GM19372 (cell line): ENCODE measurements around the gene IL37.

Experiments used
- ATAC-seq: cut with Tn5 transposase; IDR thresholded peaks from one replicate; pipeline ENCODE4 v1.9.1; 2021; ENCODE audit warnings: mild to moderate bottlenecking, low read depth, moderate library complexity; ENCODE audit not compliant: unreplicated experiment

Gene IL37, protein sequence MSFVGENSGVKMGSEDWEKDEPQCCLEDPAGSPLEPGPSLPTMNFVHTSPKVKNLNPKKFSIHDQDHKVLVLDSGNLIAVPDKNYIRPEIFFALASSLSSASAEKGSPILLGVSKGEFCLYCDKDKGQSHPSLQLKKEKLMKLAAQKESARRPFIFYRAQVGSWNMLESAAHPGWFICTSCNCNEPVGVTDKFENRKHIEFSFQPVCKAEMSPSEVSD

DNA sequence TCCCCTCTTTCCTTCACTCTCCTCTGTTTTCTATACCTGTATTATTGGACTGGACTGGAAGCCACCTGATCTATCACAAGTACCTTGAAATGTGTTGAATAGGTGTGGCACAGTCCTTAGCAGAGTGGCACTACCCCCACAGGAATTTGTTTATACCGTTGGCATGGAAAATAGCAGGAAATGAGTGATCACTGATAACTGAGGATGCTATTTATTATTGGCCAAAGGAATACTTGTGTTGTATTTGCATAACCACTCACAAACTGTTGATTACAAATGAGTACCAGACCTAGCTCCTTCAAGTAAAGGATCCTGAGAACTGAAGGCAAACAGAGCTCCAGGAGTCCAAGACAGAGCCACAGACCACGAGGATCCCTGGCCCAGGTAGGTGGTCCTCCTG is at the start of gene IL37:
Gene IL37, plus strand, starts transcription at position 301 of the 400 bp plus-strand sequence. CDS start 1,848 bp downstream, outside the sequence.
- ATAC-seq, result no peak

DNA sequence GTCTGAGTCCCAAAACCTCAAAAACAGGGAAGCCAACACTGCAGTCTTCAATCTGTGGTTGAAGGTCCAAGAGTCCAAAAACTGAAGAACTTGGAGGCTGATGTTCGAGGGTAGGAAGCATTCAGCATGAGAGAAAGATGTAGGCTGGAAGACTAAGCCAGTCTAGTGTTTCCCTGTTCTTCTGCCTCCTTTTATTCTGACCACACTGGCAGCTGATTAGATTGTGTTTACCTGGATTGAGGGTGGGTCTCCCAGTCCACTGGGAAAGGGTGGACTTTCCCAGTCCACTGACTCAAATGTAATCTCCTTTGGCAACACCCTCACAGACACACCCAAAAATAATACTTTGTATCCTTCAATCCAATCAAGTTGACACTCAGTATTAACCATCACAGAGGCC is 46.9 kb upstream of the IL37 start:
- no peak for ATAC-seq

DNA sequence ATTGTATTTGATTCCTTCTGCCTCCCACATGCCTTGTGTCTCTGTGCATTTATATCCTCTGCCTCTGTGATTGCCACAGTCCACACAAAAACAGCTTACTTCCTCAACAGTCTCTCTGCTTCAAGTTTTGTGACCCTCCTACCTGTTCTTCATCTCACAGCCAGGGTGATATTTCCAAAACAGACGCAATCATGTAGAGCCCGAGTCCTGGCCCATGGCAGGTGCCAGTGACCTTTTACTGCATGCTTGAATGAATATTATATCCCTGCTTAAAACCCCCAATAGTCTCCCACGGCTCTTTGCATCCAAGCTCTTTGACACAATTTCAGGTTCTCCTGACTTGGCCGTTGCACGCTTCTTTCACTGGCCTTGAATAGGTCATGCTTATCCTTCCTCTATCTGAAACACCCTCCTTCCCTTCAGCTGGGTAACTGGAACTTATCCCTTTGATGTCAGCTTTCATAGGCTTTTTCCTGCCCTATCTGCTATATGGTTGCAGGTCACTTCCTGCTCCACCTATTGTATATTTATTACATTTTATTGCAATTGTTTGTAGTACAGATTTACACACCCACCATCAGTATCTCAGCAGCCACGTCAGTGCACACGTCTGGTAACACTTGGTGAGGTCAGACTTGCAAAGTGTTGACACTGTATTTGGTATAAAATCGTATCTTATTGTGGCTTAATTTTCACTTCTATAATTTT is 44.7 kb upstream of the IL37 start:
- no peak for ATAC-seq

DNA sequence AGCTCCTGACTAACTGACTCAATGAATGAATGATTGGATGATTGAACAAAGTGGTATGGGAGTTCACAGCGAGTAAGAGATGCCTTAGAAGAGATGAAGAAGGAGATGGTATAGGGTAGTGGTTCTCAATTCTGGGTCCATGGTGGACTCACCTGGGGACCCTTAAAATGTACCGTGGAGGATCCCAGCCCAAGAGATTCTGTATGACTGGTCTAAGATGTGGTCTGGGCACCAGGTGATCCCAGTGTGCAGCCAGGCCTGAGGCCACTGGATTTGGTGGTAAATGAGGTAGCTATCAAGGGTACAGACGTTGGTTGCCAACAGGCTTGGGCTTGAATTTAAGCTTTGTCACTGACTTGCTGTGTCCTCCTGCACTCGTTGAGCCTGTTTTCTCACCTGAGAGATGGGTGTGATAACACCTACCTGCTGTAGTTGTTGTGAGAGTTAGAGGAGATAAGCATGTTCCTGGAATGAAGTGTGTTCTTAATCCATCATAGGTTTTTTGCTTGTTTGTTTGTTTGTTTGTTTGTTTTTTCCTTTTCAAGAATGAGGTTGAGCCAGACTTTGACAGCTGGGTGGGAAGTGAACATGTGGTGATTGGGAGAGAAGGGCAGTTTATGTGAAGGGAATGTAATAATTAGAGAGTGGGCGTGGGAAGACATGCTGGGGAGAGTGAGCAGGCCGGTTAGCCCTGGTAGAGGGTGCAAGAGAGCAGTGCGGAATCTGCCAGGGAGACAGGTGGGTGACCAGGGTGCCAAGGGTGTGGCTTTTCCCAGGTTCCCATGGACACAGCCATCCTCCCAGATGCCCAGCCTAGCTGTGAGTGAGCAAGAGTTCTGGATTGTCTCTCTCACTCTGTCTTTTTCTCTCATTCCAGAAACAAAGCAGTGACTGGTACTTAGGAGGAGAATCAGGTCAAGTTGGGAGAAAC is 43.0 kb upstream of the IL37 start:
- no peak for ATAC-seq

DNA sequence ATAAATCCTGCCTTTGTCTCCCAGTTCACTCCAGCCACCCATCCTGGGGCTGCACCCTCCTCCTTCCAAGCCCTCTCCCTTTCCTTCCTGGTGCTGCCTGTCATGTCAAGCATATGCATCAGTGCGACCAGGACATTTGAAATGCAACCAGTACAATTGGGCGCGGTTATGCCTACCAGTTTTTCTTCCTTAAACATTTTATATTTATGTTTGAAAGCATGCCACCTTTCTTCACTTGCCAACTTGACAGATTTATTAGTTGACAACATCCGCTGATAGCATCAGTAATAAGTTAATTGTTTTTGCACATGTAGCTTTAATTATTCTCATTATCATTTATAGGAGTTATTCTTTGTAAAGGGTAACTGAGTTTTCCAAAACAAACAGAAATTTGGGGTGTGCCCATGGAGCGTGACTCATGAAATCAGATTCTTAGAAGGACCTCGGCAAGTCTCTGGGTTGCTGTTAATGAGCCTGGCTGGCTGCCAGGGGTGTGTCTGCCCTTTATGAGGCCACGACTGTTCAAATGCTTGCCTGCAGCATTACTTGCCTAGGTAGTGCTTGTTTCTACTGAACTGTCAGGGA is 41.6 kb upstream of the IL37 start:
- no peak for ATAC-seq

DNA sequence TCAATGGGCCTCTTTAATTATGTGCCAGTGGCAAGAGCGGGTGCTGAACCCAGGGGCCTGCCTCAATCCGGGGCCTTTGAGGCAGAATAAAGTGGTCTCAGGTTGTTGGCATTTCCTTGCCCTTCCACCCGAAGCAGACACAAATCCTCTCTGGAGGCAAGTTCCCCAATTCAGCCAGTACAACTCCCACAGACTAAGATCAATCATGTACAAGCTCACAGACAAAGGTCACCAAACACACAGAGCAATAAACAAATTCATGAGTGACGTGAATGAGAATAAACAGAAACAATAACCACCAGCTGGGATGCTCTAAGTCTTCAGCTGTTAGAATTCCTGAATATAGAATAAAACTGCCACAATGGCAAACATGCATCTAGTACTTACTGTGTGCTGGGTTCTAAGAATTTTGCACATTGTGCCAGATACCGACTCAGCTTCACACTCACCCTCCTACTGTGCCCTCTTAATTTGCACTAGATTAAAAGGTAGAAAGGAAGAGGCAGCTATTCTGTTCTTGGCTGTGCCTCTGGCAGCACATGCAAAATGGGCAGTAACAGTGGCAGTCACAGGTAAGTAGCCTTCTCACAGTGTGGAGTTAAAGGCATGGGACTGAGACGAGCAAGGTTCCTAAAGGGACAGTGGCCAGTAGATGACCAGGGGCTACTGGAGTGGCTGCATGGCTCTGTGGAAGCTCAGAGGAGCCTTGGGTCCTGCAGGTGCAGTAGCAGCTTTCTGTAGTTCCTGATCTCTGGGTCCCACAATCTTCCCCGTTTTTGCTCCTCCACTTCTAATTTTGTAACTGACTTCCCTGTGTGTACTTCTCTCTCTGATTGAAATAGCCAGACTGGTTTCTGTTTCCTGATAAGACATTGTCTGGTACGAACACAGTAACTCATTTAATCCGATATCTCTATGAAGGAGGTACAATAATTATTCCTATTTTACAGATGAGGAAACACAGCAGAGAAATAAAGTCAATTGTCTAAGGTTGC is 39.8 kb upstream of the IL37 start:
- no peak for ATAC-seq

DNA sequence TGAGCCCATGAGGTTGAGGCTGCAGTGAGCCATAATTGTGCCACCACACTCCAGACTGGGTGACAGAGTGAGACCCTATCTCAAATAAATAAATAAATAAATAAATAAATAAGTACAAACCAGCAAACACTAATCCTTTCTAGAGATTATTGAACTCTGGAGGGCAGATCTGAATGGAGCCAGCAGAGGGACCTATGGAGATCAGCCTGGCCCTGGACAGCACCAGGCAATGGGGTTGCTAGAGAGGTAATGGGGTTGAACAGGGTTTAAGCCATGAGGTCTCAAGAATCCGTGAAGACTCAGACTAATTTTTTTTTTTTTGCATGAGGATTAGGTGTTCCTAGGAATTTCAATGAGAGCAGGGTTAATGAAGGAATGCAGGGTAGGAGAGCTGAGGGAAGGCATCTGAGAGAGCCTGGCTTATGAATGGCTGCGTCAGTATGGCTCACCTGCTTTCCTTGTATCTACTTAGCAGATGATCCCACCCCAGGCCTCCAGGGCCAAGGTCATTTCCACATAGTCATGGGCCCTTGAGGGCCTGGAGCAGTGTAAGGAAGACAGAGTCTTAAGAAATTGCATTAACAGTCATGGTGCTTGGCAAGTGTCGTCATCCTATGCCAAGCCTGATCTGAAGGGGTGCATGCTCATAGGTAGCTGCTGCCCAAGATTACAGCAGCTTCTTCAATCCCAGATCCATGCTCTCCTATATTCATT is 34.6 kb upstream of the IL37 start:
- ATAC-seq, result no peak

DNA sequence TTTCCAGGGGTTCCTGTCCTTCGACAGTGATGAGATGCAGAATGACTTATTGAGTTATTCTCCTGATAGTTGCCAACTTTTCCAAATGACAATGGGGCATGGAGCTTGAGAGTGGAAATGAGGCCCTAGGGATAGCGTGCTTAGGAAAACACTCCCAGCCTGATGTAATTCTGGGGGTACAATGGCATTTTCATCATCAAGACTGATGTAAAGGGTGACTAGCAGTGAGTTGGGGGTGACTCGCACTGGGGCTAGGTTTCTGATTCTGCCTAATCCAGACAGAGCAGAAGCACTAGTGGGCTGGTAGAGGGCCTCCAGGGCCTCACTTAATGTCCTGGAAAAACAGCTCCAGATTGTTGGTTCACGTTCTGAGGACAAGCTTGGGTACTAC is 34.0 kb upstream of the IL37 start:
- ATAC-seq, result no peak

DNA sequence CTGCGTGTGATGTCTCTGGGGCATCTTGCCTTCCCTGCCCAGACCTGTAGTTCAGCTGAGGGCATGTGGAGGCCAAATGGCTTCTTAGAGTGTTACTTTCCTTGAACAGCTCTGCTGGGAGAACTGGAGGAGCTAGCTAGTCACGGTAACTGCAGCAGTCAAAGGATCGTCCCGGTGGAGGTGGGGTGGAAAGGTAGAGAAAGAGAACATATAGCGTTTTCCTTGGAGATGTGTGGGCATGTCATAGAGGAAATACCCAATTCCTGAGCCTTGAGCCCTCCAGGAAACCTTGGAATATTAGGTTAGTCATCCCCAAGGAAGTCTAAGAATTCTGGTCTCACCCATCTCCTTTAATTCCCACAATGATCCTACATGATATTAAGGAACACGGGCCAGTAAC is 33.5 kb upstream of the IL37 start:
- no peak for ATAC-seq

DNA sequence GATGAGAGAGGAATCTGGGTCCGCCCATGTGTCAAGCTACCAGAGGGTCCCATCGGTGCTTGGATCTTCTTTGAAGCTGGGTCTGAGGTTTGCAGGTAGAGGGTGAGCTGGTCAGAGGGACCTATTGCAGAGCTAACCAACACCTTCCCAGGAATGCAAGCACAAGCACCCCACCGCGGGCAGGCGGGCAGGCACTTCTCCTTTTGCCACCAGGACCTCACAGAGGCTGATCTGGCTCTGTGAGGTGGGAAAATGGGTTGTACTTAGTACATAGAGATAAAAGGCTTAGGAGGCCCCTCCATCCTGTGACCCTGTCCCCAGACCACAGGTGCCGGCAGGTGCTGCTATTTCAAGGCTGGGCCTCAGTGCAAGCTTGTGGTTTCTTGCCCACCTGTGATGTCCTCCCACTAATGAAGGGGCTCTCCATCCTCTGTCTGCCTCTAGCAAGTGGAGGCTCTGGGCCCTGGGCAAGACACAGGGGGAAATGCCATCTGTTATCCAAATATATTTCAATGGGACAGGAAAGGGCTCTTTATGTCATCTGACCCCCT is 31.4 kb upstream of the IL37 start:
- ATAC-seq, result no peak

DNA sequence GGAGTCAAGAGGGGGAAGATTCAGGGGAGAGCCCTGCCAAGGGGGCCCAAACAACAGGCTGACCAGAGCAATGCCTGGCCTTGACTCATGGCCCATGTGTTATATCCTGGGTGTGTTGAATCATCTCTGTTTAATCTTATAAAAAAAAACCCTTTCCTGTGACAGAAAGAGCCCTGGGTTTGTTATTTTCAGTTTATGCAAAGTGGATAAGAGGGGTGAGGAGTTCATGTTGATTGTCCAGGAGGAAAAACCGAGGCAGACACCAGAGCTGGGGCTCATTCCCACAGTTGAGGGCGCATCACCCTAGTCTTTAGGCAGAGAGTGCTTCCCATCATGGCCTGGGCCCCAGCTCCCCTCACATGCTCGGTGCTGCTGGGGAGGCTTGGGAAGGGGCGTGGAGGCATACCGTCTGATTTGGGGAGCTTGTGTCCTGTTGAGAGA is 30.9 kb upstream of the IL37 start:
- no peak for ATAC-seq

DNA sequence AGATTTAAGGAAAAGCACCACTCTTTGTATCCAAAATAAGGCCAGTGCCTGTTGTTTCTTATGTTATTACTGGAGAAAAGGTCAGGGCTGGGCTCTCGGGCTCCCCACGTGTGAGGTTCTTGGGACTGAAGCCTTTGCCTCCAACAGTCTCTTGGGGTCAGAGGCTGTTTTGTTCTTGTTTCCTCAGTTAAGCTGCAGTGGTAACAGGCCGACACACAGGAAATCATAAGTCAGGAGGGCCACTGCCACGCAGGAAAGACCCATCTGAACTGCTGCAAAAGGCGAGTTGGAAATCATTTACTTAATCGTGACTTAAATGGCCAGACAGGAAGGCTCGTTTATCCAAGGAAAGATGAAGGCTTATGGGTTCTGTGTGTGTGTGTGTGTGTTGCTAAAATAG is 30.3 kb upstream of the IL37 start:
- no peak for ATAC-seq

DNA sequence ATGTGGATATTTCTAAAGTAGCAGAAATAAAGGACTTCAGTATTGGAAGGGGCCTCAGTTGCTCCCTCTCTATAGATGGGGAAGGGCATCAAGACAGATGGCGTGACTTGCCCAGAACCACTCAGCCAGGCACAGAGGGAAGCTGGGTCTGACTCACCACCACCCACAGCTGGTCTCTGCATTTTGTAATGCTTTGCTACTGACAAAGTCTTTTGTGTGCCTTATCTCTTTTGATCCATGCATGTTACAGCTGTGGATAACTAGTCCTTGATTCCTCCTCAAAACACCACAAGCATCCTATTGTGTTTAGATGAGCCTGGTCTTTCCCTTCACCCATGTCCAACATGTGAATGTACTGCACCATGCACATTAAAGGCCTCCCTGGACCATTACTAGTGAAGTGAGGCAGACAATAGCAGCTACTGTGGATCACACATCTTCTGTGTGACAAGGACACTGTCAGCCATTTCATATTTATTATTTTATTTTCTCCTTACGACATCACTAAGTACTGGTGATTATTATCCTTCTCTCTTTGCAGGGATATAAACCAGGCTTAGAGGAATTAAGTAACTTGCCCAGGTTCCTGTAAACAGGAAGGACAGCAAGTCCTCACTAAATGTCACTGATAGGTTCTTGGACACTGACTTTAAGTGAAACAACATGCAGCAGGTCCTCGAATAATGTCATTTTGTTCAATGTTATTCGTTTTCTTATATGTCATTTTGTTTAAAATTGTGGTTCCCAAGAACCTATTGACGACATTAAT is 29.6 kb upstream of the IL37 start:
- no peak for ATAC-seq

DNA sequence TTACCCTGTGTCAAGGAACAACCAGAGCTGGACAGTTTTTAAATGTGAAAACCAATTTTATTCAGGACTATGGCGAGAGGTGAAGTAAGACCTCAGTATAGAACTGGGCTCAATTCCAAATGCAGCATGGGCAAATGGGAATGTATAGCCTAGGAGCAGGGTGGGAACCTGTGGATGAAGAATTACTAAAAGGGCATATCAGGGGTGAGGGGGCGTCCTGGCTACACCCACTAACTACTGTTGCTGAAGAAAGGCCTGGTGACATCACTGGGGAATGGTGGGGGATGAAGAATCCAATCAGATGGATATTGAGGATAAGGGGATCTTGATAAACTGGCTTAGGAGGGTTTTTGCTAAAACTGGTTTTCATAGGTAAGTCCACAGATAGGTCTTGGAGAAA is 27.3 kb upstream of the IL37 start:
- ATAC-seq, result no peak

DNA sequence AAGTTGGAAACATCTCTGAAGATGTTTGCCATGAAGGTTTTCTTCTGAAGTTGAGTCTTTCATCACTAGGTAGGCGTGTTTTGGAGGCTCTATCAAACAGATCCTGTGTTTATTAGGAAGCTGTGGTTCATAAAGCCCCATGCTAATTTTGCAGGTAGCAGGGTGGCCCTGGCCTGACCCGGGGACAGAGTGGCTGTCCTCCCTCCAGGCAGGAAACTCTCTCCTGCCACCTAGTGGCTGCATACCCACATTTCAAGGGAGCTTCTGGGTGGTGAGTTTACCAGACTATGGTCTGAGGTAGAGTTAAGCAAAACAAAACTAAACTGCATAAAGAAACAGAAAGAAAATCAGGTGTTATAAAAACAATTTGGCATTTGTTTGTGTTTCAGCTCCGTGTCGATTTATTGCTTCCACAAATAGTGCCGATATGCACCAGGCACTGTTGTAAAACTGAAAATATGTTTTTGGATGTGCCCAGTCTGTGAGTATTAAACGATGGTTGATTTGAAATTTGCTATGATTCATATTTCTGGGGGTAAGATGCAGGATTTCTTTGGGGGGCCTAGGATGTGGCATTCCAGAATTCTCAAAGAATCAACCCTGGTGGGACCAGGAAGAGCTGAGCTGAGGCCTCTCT is 26.0 kb upstream of the IL37 start:
- no peak for ATAC-seq

DNA sequence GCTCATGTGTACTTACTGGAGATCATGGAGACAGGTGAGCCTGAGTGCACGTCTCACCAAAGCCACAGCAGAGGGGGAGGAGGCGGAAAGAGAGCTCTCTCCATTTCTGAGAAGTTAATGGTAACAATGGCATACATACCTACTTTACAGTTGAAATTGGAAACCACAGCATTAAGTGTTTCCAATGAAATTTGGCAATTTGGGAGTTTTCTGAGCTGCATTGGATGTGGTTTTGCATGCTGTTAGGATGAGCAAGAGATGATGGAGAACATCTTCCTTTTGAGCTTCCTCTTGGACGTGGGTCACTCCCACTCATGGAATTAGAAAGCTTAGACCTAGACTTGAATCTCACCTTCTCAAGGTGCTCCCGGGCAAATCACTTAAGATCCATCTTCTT is 25.5 kb upstream of the IL37 start:
- ATAC-seq, result no peak

DNA sequence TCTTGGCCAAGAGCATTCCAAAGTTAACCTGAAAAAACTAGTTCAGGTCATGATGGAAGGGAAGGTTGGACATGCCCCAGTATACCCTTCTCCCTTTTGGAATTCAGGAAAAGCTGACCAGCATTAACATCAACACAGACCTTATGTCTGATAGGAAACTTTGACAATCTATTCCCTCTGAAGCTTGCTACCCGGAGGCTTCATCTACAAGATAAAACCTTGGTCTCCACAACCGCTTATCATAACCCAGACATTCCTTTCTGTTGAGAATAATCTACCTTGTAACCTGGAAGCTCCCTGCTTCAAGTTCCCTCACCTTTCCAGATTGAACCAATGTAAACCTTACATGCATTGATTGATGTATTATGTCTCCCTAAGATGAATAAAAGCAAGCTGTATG is 24.7 kb upstream of the IL37 start:
- ATAC-seq, result no peak
